DMS53 (cell line): ENCODE data around the gene MOSPD3.
A peak's percentile ranks its signal among the peaks of the same experiment; 100 is the strongest.
"Not testable (repeated sequence)": the region's sequence is repeated elsewhere in the genome, so short reads cannot be mapped to it uniquely, and the experiment has no call there.

Experiments used
- DNase-seq: peaks from one replicate; lab custom pipeline; 2025; lab: John Stamatoyannopoulos, UW

Gene MOSPD3

GRCh38 chr7:100611983-100612729 lies at the start of gene MOSPD3:
MOSPD3 (plus strand) TSS chr7:100612540; CDS start chr7:100612792, 252 bp downstream.
- DNase-seq: peak; percentile 100

GRCh38 chr7:100563100-100563564 lies 49.2 kb upstream of the MOSPD3 start:
- no peak for DNase-seq

GRCh38 chr7:100563809-100564400 lies 48.4 kb upstream of the MOSPD3 start:
- peak; percentile 86 for DNase-seq

GRCh38 chr7:100564405-100564804 lies 47.9 kb upstream of the MOSPD3 start:
- DNase-seq: not testable (repeated sequence)

GRCh38 chr7:100565133-100565571 lies 47.2 kb upstream of the MOSPD3 start:
- DNase-seq: no peak

GRCh38 chr7:100566018-100566531 lies 46.3 kb upstream of the MOSPD3 start:
- no peak for DNase-seq

GRCh38 chr7:100567031-100567730 lies 45.2 kb upstream of the MOSPD3 start:
- DNase-seq: peak; percentile 69

- peak; percentile 95 for DNase-seq
Measured at GRCh38 chr7:100567751-100568175, 44.6 kb upstream of the MOSPD3 start.

GRCh38 chr7:100568176-100568895 lies 44.0 kb upstream of the MOSPD3 start:
- peak; percentile 87 for DNase-seq

- DNase-seq: peak; percentile 88
Measured at GRCh38 chr7:100568896-100569844, 43.2 kb upstream of the MOSPD3 start.

GRCh38 chr7:100570954-100571828 lies 41.1 kb upstream of the MOSPD3 start:
- no peak for DNase-seq

GRCh38 chr7:100571829-100572116 lies 40.6 kb upstream of the MOSPD3 start:
- peak; percentile 53 for DNase-seq

GRCh38 chr7:100572281-100572948 lies 39.9 kb upstream of the MOSPD3 start:
- no peak for DNase-seq

- no peak for DNase-seq
Measured at GRCh38 chr7:100572949-100573675, 39.2 kb upstream of the MOSPD3 start.

- DNase-seq: no peak
Measured at GRCh38 chr7:100573691-100574361, 38.5 kb upstream of the MOSPD3 start, which contains the start of gene SAP25. SAP25 (minus strand) TSS chr7:100573900; CDS start chr7:100573742, 158 bp downstream.

GRCh38 chr7:100574362-100575205 lies 37.8 kb upstream of the MOSPD3 start:
- no peak for DNase-seq

GRCh38 chr7:100575206-100575631 lies 37.1 kb upstream of the MOSPD3 start:
- peak; percentile 83 for DNase-seq
